ENCODE results near the gene UQCC2. TPM values are rescaled to one million over a fixed set of nuclear protein-coding genes. Genes with fewer than 3 reads are reported as not detected.

UQCC2 gene
- total RNA-seq, 1 donor from 2014 or later: 137 TPM

DNA sequence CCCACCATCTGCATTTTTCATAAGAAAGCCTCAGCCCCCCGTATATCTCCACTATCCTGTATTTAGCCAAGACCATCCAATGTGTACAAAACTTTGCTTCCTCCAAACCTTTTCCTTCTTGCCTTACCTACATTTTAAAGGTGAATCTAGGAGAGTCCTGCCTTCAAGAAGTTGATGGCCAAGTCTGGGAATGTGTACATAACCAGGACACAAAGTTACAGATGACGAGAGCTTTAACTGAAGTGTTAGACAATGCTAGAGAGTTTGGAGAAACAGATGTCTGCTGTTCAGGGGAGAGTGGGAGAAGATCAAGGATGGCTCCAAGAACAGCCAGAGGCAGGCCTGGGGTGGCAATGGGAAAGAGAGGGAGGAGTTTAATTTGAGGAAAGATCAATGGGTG is 2.3 kb upstream of the UQCC2 start:
- intact Hi-C loops (cut with micrococcal nuclease): loop anchor here (5.0 to 10.0 kb wide), 2 partner anchors 49 to 531 kb away; partner anchors contain the start of gene SMIM29
- H3K4me1 Mint-ChIP-seq: peaks cover 26% of the 10 kb centered on the region
- peaks cover 4% of the 10 kb centered on the region for H3K27me3 Mint-ChIP-seq
- peaks cover 20% of the 10 kb centered on the region for H3K36me3 Mint-ChIP-seq (ENCODE audit: low read depth)
- no peak overlapping the region for H3K27ac Mint-ChIP-seq
- DNase-seq: no peak
- H3K4me3 Mint-ChIP-seq: no peak overlapping the region
- no peaks in the 10 kb centered on the region for H3K9me3 Mint-ChIP-seq

DNA sequence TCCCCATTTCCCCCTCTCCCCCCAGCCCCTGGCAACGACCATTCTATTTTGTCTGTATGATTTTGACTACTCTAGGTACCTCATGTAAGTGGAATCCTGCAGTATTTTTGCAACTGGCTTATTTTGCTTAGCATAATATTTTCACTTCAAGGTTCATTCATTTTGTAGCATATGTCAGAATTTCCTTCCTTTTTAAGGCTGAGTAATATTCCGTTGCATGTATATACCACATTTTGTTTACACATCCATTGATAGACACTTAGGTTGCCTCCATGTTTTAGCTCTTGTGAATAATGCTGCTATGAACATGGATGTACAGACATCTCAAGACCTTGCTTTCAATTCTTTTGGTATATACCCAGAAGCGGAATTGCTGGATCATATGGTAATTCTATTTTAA is 1.4 kb upstream of the UQCC2 start:
- Mint-ChIP-seq H3K4me3 (no peak overlapping the region), H3K9me3 (no peaks in the 10 kb centered on the region), H3K27ac (no peak overlapping the region), H3K36me3 (ENCODE audit: low read depth) (peaks cover 24% of the 10 kb centered on the region), H3K27me3 (peaks cover 4% of the 10 kb centered on the region), H3K4me1 (peaks cover 31% of the 10 kb centered on the region)
- intact Hi-C loops (cut with micrococcal nuclease): loop anchor here (5.0 to 10.0 kb wide), 2 partner anchors 49 to 532 kb away; partner anchors contain the start of gene SMIM29
- DNase-seq: no peak

DNA sequence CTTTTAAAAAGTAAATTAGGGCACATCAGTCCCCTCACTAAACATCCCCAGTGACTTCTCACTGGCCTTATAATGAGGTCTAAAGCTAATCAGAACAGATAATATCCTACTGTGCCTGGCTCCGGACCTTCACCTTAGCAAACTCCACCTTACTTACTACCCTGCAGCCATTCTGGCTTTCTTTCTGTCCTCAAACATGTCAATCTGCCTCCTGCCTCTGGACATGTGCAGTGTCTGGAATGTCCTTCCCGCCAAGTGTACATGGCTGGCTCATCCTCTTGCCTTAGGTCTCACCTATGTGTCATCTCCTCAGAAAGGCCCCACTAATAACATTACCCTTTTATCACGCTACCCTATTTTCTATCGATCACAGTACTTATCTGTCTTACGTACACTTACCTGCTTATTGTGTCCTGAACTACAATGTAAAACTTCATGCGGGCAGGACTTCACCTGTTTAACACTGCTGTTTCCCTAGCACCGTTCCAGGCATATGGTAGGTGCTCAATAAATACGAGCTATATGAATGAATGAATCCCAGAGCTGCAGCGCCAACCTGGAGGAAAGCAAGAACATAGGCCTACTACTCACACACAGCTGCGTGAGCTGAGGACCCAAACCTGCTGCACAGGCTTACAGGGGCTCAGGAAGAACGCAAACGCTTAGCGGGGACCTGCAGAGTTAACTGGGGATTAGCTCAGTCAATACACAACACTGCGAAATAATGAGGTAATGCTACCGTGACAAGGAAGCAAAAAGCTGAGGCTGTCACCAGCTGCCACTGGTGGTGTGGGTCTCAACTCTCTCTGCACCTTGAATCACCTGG is 991 bp downstream of the UQCC2 start:
- intact Hi-C loops (cut with micrococcal nuclease): loop anchor here (1.0 to 10.0 kb wide), 4 partner anchors 14 to 534 kb away; partner anchors contain the start of genes LEMD2 and SMIM29
- Mint-ChIP-seq H3K27me3 (peaks cover 4% of the 10 kb centered on the region), H3K27ac (peak overlapping the region; percentile 98), H3K36me3 (ENCODE audit: low read depth) (peaks cover 34% of the 10 kb centered on the region), H3K9me3 (no peaks in the 10 kb centered on the region), H3K4me1 (peaks cover 36% of the 10 kb centered on the region), H3K4me3 (peak overlapping the region; percentile 97)
- DNase-seq: no peak

DNA sequence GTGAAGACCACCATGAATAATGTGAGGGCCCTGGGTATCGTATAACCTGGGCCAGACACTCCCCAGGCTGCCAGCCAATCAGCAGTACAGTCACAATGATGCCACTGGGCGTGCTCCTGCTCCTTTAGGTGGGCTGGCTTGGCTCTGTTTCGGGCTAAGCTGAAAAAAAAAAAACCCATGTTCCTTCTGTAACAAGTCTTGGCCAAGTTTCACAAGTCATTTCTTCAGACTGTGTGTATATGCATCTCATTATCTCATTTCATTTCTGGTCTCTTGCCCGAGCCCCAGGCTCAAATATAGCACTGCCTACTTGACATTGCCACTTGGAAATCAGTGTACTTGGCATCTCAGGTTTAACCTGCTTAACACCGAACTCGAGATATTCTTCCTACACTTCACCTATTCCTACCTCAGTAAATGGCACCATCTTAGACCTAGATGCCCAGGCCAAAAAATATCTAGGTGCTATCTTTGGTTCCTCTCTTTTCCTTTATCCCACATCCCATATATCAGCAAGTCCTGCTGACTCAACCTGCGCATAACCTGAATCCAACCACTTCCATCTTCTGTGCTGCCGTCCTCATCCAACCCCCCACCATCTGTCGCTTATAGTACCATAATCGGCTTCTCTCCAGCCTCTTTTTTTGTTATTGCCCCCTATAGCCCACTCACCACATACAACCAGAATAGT is 1.8 kb downstream of the UQCC2 start:
- H3K9me3 Mint-ChIP-seq: no peaks in the 10 kb centered on the region
- DNase-seq: no peak
- intact Hi-C loops (cut with micrococcal nuclease): loop anchor here (2.0 to 10.0 kb wide), 3 partner anchors 13 to 535 kb away; partner anchors contain the start of gene SMIM29
- peaks cover 36% of the 10 kb centered on the region for H3K4me1 Mint-ChIP-seq
- peak overlapping the region; percentile 97 for H3K4me3 Mint-ChIP-seq
- peak overlapping the region; percentile 26 for H3K27ac Mint-ChIP-seq
- H3K27me3 Mint-ChIP-seq: peaks cover 4% of the 10 kb centered on the region
- peaks cover 34% of the 10 kb centered on the region for H3K36me3 Mint-ChIP-seq (ENCODE audit: low read depth)

DNA sequence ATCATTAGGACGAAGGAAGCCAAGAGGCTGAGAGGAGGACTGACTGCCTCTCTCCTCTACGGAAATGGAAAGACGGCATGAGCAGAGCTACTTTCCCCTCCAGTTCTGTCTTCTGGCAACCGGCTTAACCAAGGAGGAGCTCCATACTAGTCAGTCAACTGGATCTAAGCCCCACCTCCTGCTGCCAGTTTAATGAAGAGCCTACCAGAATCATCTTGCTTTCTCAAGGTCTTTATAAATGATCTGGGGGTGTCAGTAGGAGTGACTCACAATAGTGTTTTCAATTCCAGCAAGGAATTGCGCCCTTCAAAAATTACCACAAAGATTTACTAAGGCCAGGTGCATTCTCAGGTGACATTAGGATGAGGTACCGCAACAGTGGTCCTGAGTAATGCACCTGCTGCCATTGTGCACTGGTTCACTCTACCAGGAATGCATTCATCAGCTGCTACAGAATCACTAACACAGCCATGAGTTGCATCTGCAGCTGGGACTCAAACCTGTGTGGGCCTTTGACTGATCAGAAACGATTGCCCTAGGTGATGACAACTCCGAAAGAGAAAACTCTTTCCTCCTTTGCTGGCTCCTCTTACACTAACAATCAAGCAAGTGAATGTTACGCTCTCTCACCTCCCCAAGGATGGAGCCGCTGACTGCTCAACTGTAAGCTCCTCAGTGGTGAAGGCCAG is 2.8 kb downstream of the UQCC2 start:
- H3K9me3 Mint-ChIP-seq: no peaks in the 10 kb centered on the region
- peaks cover under 1% of the 10 kb centered on the region for H3K27me3 Mint-ChIP-seq
- H3K27ac Mint-ChIP-seq: no peak overlapping the region
- intact Hi-C loops (cut with micrococcal nuclease): no loop called here
- peak overlapping the region; percentile 38 for H3K4me3 Mint-ChIP-seq
- peaks cover 42% of the 10 kb centered on the region for H3K36me3 Mint-ChIP-seq (ENCODE audit: low read depth)
- no peak for DNase-seq
- H3K4me1 Mint-ChIP-seq: peaks cover 39% of the 10 kb centered on the region

DNA sequence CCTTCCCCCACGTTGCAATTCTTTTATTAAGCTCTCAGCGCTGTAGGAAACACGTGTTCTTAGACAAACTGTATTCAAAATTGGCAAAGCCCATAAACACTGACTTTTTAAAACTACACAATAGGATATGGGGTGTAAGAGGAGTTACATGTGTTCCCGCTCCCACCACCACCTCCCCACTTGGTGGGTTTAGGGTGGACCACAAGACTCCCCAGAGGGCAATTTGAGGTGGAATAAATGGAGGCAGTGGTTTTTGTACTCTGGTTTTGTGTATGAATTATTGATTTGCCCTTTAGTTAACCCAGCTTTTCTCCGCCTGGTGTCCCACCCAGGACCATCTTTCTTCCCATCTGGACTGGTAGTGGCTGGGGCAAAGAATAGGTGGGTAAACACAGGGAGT is 3.7 kb downstream of the UQCC2 start:
- no peak for DNase-seq
- intact Hi-C loops (cut with micrococcal nuclease): no loop called here
- no peak overlapping the region for H3K27ac Mint-ChIP-seq

DNA sequence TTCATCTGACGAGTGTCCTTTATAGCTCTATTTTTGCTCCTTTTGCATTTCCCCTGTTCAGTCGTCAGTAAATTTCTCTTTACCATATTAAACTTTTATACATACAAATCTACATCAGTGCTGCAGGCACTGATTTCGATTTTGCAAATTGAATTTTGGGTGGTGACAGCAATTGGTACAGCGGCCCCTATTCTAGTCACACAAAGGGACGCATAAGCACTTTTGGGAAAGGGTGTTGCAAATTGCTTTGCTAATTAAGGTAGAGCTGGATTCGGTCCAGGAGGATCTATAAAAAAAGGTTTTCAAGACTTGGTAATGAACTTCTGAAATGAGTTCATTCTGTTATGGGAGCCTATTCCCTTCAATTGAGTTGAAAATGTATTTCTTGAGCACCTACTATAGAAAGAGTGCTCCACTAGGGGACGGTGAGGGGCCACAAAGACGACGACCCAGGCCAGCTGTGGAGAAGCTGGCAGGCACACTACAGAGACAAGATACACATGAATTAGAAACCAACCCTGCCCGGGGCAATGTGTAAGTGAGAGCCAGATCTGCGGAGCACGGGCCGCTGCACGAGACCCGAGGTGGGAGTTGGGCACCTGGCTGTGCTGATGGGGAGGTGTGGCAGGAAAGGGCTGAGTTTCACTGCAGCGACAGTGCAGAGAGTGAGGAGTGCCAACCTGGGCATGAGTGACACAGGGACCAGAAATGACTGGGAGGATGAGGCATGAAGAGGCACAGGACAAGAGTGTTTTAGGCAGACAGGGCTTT is 5.4 kb downstream of the UQCC2 start:
- Mint-ChIP-seq H3K9me3 (no peaks in the 10 kb centered on the region), H3K27ac (no peak overlapping the region), H3K27me3 (no peaks in the 10 kb centered on the region), H3K4me1 (peaks cover 35% of the 10 kb centered on the region), H3K4me3 (no peak overlapping the region), H3K36me3 (ENCODE audit: low read depth) (peaks cover 45% of the 10 kb centered on the region)
- DNase-seq: no peak
- intact Hi-C loops (cut with micrococcal nuclease): no loop called here

More for the DNA sequence above, 3.7 kb downstream of the UQCC2 start:
- Mint-ChIP-seq H3K27me3 (no peaks in the 10 kb centered on the region), H3K4me1 (peaks cover 41% of the 10 kb centered on the region), H3K36me3 (ENCODE audit: low read depth) (peaks cover 44% of the 10 kb centered on the region), H3K4me3 (no peak overlapping the region), H3K9me3 (no peaks in the 10 kb centered on the region)

DNA sequence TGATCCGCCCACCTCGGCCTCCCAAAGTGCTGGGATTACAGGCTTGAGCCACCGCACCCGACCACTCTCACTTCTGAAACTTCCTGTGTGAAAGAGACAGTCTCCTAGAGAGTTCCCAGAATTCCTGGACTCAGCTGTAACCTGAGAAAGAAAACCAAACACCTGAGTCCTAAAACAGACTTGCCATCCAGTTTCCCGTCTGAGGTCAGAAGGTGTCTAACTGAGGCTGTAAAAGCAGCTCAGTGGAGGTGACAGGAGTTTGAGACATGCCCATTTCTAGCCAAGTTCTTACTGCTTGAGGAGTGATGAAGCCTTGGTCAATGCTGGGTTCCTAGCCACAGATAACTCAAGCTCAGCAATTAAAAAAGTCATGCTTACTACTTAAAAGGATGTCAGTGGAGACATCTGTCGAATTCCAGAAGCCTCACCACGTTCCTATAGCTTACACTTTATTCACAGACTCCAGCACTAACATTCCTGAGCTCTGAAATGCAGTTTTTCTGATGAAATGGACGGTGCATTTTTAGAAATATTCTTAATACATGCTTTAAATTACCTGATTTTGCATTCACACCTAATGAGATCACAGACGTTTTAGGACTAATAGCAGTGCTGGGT is 6.1 kb downstream of the UQCC2 start:
- no peak overlapping the region for H3K27ac Mint-ChIP-seq
- no peak overlapping the region for H3K4me3 Mint-ChIP-seq
- H3K36me3 Mint-ChIP-seq (ENCODE audit: low read depth): peaks cover 45% of the 10 kb centered on the region
- peaks cover 33% of the 10 kb centered on the region for H3K4me1 Mint-ChIP-seq
- no peaks in the 10 kb centered on the region for H3K27me3 Mint-ChIP-seq
- no peak for DNase-seq
- no peaks in the 10 kb centered on the region for H3K9me3 Mint-ChIP-seq
- intact Hi-C loops (cut with micrococcal nuclease): no loop called here

DNA sequence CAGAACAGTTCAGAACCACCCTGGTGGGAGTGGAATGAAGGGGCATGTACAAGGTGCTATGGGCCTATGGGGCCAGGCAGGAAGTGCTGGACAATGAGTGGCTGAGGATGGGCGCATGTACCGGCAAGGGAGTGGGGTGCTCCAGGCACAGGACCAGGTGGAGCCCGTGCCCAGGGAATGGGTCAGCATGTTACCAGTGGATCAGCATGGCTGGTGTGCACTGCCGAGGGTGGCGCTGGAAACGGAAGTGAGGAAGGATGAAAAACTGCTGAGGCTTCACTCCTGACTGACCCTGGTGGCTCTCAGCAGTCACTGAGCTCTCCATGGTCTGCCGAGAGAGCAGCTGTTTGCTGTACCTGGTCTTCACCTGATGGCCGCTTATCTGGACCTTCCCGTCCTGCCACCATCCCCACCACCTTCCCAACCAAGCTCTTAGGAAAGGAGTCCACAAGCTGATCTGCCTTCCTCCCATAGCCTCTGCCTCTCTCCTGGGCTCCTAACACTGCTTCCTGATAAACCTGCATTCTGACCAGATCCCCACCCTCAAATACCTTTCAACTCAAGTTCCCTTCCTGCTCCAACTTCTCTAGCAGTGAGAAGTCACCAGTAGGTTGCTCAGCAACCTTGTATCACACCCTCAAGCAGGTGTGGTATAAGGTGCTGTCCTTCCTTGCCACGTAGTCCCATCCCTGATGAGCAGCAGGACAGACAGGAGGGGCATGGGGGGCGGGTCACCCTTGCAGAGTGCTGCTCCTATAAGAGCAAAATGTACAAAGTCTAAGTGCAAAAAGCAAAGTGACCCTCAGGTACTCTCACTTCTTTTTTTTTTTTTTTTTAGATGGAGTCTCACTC is 7.1 kb downstream of the UQCC2 start:
- peaks cover 40% of the 10 kb centered on the region for H3K36me3 Mint-ChIP-seq (ENCODE audit: low read depth)
- H3K4me3 Mint-ChIP-seq: no peak overlapping the region
- peaks cover 29% of the 10 kb centered on the region for H3K4me1 Mint-ChIP-seq
- H3K27ac Mint-ChIP-seq: no peak overlapping the region
- no peaks in the 10 kb centered on the region for H3K9me3 Mint-ChIP-seq
- DNase-seq: no peak
- intact Hi-C loops (cut with micrococcal nuclease): no loop called here
- no peaks in the 10 kb centered on the region for H3K27me3 Mint-ChIP-seq

DNA sequence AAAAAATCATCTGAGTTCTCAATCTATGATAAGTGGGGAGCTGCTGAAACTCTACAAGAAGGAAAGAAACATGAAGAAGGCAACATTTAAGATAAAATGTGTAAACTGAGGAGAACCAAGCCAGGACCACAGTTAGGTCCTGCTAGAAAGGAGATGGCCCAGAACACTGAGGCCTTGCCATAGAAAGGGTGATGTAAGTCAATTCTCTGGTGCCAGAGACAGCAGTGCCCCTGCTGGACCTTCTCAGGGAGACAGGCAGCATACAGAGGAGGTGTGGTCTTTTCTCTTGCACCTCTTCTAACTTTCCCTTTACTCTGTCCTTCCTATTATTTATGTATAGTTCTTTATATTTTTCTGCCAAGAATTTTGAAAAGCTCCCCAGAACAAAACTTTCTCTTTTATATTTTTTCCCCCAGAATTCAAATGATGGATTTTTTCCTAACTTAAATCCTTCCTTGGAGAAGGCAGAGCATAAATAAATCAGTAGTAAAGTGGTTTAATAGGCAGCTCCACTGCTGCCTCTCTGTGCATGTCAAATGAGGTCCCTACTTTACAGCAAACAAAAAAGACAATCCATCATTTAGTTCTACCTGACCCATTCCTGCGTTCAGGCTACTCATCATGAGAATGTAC is 9.0 kb downstream of the UQCC2 start:
- intact Hi-C loops (cut with micrococcal nuclease): no loop called here
- H3K27me3 Mint-ChIP-seq: no peaks in the 10 kb centered on the region
- H3K27ac Mint-ChIP-seq: no peak overlapping the region
- no peaks in the 10 kb centered on the region for H3K9me3 Mint-ChIP-seq
- peaks cover 34% of the 10 kb centered on the region for H3K36me3 Mint-ChIP-seq (ENCODE audit: low read depth)
- peaks cover 20% of the 10 kb centered on the region for H3K4me1 Mint-ChIP-seq
- no peak overlapping the region for H3K4me3 Mint-ChIP-seq
- peak; percentile 69 for DNase-seq

DNA sequence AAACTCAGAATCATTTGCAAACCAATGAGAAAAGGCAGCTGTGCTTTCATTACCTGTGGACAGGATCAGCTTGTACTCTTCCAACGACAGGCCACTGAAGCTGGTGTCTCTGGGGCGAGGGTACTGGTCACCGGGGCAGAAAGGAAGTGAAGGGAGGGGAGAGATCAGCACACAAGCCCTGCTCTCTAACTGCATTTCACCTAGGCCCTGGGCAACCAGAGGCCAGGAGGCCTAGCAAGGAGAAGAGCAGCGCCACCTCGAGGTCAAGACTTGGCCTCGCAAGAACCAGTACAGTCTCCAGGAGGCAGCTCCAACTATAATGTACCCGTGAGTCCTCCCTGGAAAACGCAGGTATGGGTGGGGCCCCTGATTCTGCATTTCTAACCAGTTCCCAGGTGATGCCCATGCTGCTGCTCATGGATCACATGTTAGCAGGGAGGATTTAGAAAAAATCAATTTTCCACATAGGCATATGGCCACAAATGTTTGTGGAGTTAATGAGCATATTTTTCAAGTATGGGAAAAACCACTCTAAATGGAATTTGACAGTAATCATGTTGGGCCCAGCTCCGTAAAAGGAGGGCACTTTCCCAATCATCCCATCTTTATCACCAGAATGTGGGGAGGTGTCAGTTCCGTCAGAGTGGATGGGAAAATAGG is 11.0 kb downstream of the UQCC2 start:
- intact Hi-C loops (cut with micrococcal nuclease): loop anchor here (1.0 kb wide), 2 partner anchors 110 to 115 kb away; no protein-coding TSS in a partner anchor
- peaks cover 44% of the 10 kb centered on the region for H3K36me3 Mint-ChIP-seq (ENCODE audit: low read depth)
- H3K4me1 Mint-ChIP-seq: peaks cover 38% of the 10 kb centered on the region
- DNase-seq: peak; percentile 93
- no peaks in the 10 kb centered on the region for H3K9me3 Mint-ChIP-seq
- H3K4me3 Mint-ChIP-seq: no peak overlapping the region
- H3K27ac Mint-ChIP-seq: peak overlapping the region; percentile 87
- H3K27me3 Mint-ChIP-seq: no peaks in the 10 kb centered on the region
